NCI-H2227 (cell line): Measurements from ENCODE around the gene PHKA1.
"Not testable (repeated sequence)": the region's sequence is repeated elsewhere in the genome, so short reads cannot be mapped to it uniquely, and the experiment has no call there.

Experiments
- DNase-seq: peaks from one replicate; lab custom pipeline; 2025; ENCODE audit not compliant: unreplicated experiment; lab: John Stamatoyannopoulos, UW

Gene PHKA1

DNA sequence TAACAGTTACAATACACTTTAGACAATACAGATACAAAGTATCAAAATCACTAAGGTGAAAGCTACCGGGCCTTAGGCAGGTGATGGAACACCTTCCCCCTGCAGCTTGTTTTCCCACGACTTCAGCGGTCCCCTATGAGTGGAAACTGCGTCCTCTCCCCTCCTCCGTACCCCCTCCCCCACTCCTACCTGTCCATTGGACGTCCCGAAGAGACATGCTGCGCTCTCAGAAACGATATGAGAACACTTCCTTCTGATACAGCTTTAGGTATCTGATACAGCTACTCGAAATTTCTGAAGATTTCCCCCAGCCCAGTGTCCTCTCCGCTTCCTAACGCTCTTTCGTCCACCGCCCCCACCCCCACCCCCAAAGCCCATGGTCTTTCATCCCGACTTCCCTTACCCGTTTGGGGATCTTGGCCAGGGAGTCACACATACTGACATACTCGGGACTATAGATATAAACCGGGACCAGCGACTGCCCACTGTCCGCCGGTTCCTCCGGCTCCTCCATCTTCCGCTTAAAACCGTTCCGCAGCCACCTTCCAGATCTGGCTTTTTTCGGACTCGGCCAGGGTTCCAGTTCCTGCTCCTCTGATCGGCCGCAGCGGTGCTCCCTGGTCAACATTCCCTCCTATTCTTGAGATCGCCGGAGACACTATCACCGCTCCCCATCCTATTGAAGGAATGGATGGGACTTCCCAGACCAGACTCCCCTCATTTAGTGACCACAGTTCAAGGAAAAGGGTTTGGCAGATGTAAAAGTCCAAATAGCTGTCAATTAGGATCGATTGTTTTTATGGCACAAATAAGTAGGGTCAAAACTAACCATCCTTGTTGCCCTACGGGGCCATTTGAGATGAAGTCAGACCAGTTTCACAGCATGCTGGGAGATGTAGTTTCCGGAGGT is 141.6 kb downstream of the PHKA1 start, which contains the start of gene HDAC8:
Gene HDAC8, minus strand, starts transcription at position 596 of the 910 bp plus-strand sequence. Its CDS starts 82 bp downstream, at position 514.
- DNase-seq = peak; percentile 89

GRCh38 chrX:72569786-72570185 is 144.3 kb downstream of the PHKA1 start:
- DNase-seq = no peak

- DNase-seq = no peak
Observed at GRCh38 chrX:72568406-72569092, 145.6 kb downstream of the PHKA1 start.

- DNase-seq = no peak
Observed at GRCh38 chrX:72566448-72566847, 147.7 kb downstream of the PHKA1 start.

DNA sequence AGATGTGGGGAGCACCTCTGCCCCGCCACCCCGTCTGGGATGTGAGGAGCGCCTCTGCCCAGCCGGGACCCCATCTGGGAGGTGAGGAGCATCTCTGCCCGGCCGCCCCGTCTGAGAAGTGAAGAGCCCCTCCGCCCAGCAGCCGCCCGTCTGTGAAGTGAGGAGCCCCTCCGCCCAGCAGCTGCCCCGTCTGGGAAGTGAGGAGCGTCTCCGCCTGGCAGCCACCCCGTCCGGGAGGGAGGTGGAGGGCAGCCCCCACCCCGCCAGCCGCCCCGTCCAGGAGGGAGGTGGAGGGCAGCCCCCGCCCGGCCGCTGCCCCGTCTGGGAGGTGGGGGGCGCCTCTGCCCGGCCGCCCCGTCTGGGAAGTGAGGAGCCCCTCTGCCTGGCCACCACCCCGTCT is 154.5 kb downstream of the PHKA1 start:
- not testable (repeated sequence) for DNase-seq

- DNase-seq = no peak
Observed at GRCh38 chrX:72554448-72555140, 159.5 kb downstream of the PHKA1 start.

- not testable (repeated sequence) for DNase-seq
Observed at GRCh38 chrX:72552443-72552842, 161.7 kb downstream of the PHKA1 start.

GRCh38 chrX:72545990-72546389 is 168.1 kb downstream of the PHKA1 start:
- DNase-seq = no peak

DNA sequence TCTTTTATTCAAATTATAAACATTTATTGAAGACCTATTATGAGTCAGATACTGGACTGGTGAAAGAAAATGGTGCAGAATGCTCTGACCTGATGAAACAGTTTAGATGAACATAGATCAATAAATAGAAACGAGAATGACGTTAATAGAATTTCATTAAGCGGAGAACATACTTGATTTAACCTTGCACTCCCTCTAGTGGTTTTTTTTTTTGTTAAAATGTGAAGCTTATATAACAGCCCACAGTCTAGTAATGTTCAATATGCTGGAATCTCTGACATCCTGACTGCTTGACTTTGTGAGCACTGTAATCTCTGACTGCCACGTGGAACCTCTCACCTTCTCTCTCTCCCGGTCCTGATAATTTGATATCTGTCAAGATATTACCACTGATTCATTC is 173.8 kb downstream of the PHKA1 start:
- peak; percentile 55 for DNase-seq

- DNase-seq = no peak
Observed at GRCh38 chrX:72539822-72540221, 174.3 kb downstream of the PHKA1 start.

GRCh38 chrX:72536542-72536941 is 177.6 kb downstream of the PHKA1 start:
- DNase-seq = no peak

DNA sequence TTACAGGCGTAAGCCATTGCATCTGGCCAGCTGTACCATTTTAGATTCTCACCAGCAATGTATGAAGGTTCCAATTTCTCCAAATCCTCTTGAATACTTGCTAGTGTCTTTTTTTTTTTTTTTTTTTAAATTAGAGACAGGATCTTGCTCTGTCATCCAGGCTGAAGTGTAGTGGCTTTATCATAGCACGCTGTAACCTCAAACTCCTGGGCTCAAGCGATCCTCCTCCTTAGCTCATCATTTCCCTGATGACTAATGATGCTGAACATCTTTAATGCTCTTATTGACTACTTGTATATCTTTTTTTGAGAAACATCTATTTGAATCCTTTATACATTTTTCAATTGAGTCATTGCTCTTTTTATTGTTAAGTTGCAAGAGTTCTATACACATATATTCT is 181.7 kb downstream of the PHKA1 start:
- no peak for DNase-seq
